H1 (cell line): Measurements from ENCODE around the gene OPN3. TPM values are rescaled to one million over a fixed set of nuclear protein-coding genes. Genes with fewer than 3 reads are reported as not detected.
A peak's percentile ranks its signal among the peaks of the same experiment; 100 is the strongest.

Experiments
- CTCF ChIA-PET: fragments of 300-600 bp; sonication (Branson Sonifier 250); formaldehyde crosslinking; loops from one replicate; lab custom pipeline; 2021; ENCODE audit not compliant: partially characterized antibody; lab: Charles Lee
- POLR2A ChIA-PET: fragments of 300-600 bp; sonication (Branson Sonifier 250); formaldehyde crosslinking; loops from one replicate; lab custom pipeline; 2021; ENCODE audit warnings: inconsistent platforms; ENCODE audit not compliant: partially characterized antibody; lab: Charles Lee
- DNase-seq, 2 experiments: peaks; one replicate each; pipeline versions ENCODE4 v3.0.0 to v3.0.0-alpha.2; 2010 to 2022; ENCODE audit warnings: low spot score in 2 of 2, low read depth in 1 of 2, mixed read lengths in 1 of 2
- FAIRE-seq: peaks from 2 replicates; lab custom pipeline; 2011; peaks lifted over from hg19 to GRCh38; lab: Jason Lieb, UNC
- H2AFZ ChIP-seq: 2 replicates; pipeline ENCODE4 v1.8.1; 2012; ENCODE audit warnings: low read length, inconsistent platforms
- H2AK5ac ChIP-seq: 2 replicates; pipeline ENCODE4 v1.6.1; 2013; ENCODE audit warnings: low read depth, low read length
- H2BK120ac ChIP-seq: replicated peaks from 2 replicates; pipeline ENCODE3; 2013; ENCODE audit warnings: low read depth, low read length, inconsistent platforms
- H2BK12ac ChIP-seq: 2 replicates; pipeline ENCODE4 v1.6.1; 2013; ENCODE audit warnings: low read depth, low read length
- H2BK15ac ChIP-seq: 2 replicates; pipeline ENCODE4 v1.6.1; 2013; ENCODE audit warnings: low read length
- H2BK20ac ChIP-seq: 2 replicates; pipeline ENCODE4 v1.6.1; 2013; ENCODE audit warnings: low read length
- H2BK5ac ChIP-seq: 2 replicates; pipeline ENCODE4 v1.6.1; 2013; ENCODE audit warnings: low read depth, low read length
- H3K14ac ChIP-seq: 2 replicates; pipeline ENCODE4 v1.6.1; 2013; ENCODE audit warnings: inconsistent platforms; ENCODE audit not compliant: insufficient read length
- H3K18ac ChIP-seq: 2 replicates; pipeline ENCODE4 v1.6.1; 2013; ENCODE audit warnings: low read length; ENCODE audit errors: extremely low read depth
- H3K23ac ChIP-seq: 2 replicates; pipeline ENCODE4 v1.6.1; 2013; ENCODE audit warnings: inconsistent platforms; ENCODE audit not compliant: insufficient read length
- H3K23me2 ChIP-seq: 2 replicates; pipeline ENCODE4 v1.6.1; 2013; ENCODE audit warnings: low read depth, low read length
- H3K27ac ChIP-seq: 2 replicates; pipeline ENCODE4 v1.6.1; 2011; ENCODE audit warnings: low read depth, low read length, inconsistent platforms
- H3K27me3 ChIP-seq, 4 experiments: replicated peaks in 1 of 4; 1 replicate in 1 of 4; 2 replicates in 3 of 4; pipeline versions ENCODE4 v1.6.1 to v1.8.1; 2011 to 2013; ENCODE audit warnings: low read length in 3 of 4, mild to moderate bottlenecking in 3 of 4, inconsistent platforms in 2 of 4, mixed read lengths in 2 of 4, moderate library complexity in 1 of 4; ENCODE audit not compliant: control insufficient read depth in 3 of 4, insufficient read depth in 3 of 4; ENCODE audit errors: extremely low read depth in 1 of 4
- H3K36me3 ChIP-seq, 4 experiments: 2 replicates each; pipeline versions ENCODE4 v1.6.1 to v1.8.1; 2011 to 2013; ENCODE audit warnings: mild to moderate bottlenecking in 4 of 4, low read length in 3 of 4, moderate library complexity in 2 of 4, control low read depth in 1 of 4, inconsistent platforms in 1 of 4; ENCODE audit not compliant: insufficient read depth in 4 of 4, control insufficient read depth in 2 of 4
- H3K4ac ChIP-seq: replicated peaks from 2 replicates; pipeline ENCODE3; 2013; ENCODE audit warnings: low read length, low read depth, mixed read lengths, inconsistent platforms; ENCODE audit not compliant: insufficient read length
- H3K4me1 ChIP-seq, 4 experiments: replicated peaks in 1 of 4; 1 replicate in 1 of 4; 2 replicates in 3 of 4; pipeline versions ENCODE4 v1.6.1 to v1.8.1; 2011 to 2013; ENCODE audit warnings: low read length in 3 of 4, inconsistent platforms in 2 of 4, mixed read lengths in 1 of 4; ENCODE audit not compliant: insufficient read depth in 4 of 4, control insufficient read depth in 3 of 4
- H3K4me2 ChIP-seq, 2 experiments: 2 replicates each; pipeline versions ENCODE4 v1.6.1 to v1.8.1; 2011 to 2013; ENCODE audit warnings: low read depth in 2 of 2, low read length in 2 of 2, control low read depth in 1 of 2, inconsistent platforms in 1 of 2, mild to moderate bottlenecking in 1 of 2; ENCODE audit not compliant: insufficient read depth in 1 of 2
- H3K4me3 ChIP-seq, 4 experiments: fragments of 200-600, 300-600 bp in 1 of 4; sonication (generic), shearing (Covaris generic), sonication (Bioruptor Twin) in 1 of 4; 2 replicates each; pipeline versions ENCODE4 v1.5.1 to v1.8.1; 2011 to 2016; ENCODE audit warnings: low read length in 4 of 4, low read depth in 3 of 4, control low read depth in 2 of 4, inconsistent platforms in 2 of 4, mild to moderate bottlenecking in 2 of 4, mixed read lengths in 1 of 4, moderate library complexity in 1 of 4; ENCODE audit not compliant: insufficient read depth in 2 of 4; ENCODE audit errors: extremely low read depth in 1 of 4
- H3K56ac ChIP-seq: replicated peaks from 2 replicates; pipeline ENCODE3; 2013; ENCODE audit warnings: low read depth, mild to moderate bottlenecking, mixed read lengths, low read length, inconsistent platforms; ENCODE audit not compliant: insufficient read length
- H3K79me1 ChIP-seq: 2 replicates; pipeline ENCODE4 v1.6.1; 2013; ENCODE audit warnings: low read depth, low read length, control low read depth
- H3K79me2 ChIP-seq, 2 experiments: 2 replicates each; pipeline versions ENCODE4 v1.6.1 to v1.8.1; 2012 to 2013; ENCODE audit warnings: low read length in 2 of 2, mild to moderate bottlenecking in 2 of 2, inconsistent platforms in 1 of 2; ENCODE audit not compliant: insufficient read depth in 2 of 2, control insufficient read depth in 1 of 2
- H3K9ac ChIP-seq, 4 experiments: replicated peaks in 1 of 4; 1 replicate in 1 of 4; 2 replicates in 3 of 4; pipeline versions ENCODE4 v1.6.1 to v1.8.1; 2011 to 2013; ENCODE audit warnings: low read depth in 3 of 4, low read length in 3 of 4, control low read depth in 2 of 4, mild to moderate bottlenecking in 2 of 4, moderate library complexity in 2 of 4, inconsistent platforms in 1 of 4; ENCODE audit errors: extremely low read depth in 1 of 4
- H3K9me3 ChIP-seq, 2 experiments: 2 replicates each; pipeline versions ENCODE4 v1.6.1 to v1.8.1; 2012 to 2013; ENCODE audit warnings: mild to moderate bottlenecking in 2 of 2, moderate library complexity in 2 of 2, control low read depth in 1 of 2, inconsistent platforms in 1 of 2, low read depth in 1 of 2, low read length in 1 of 2, mixed read lengths in 1 of 2; ENCODE audit not compliant: insufficient read depth in 2 of 2
- H4K20me1 ChIP-seq, 2 experiments: replicated peaks in 1 of 2; 2 replicates each; pipeline versions ENCODE3 to v1.8.1; 2011 to 2013; ENCODE audit warnings: inconsistent platforms in 2 of 2, low read length in 2 of 2, mild to moderate bottlenecking in 1 of 2; ENCODE audit not compliant: insufficient read depth in 2 of 2, control insufficient read depth in 1 of 2
- H4K5ac ChIP-seq: 2 replicates; pipeline ENCODE4 v1.6.1; 2013; ENCODE audit warnings: low read length, low read depth, mixed read lengths, inconsistent platforms; ENCODE audit not compliant: insufficient read length
- H4K8ac ChIP-seq: 2 replicates; pipeline ENCODE4 v1.8.0; 2013; ENCODE audit warnings: mild to moderate bottlenecking, moderate library complexity, low read length, inconsistent platforms; ENCODE audit not compliant: insufficient read depth; ENCODE audit errors: extremely low read depth
- H4K91ac ChIP-seq: replicated peaks from 2 replicates; pipeline ENCODE3; 2013; ENCODE audit warnings: low read length, mixed read lengths, inconsistent platforms; ENCODE audit not compliant: insufficient read length
- BRCA1 ChIP-seq: IDR thresholded peaks from 2 replicates; pipeline ENCODE4 v1.6.1; 2012; ENCODE audit warnings: low read depth, low read length, improper control_type of control experiment
- CBX5 ChIP-seq: fragments of 300-800, 300-1000 bp; sonication (generic); IDR thresholded peaks from 2 replicates; pipeline ENCODE4 v1.7.1; 2016; ENCODE audit warnings: antibody characterized with exemption, low read length, low read depth
- GTF2F1 ChIP-seq: IDR thresholded peaks from 2 replicates; pipeline ENCODE4 v1.6.1; 2012; ENCODE audit warnings: low read depth, low read length, improper control_type of control experiment, borderline replicate concordance
- HDAC2 ChIP-seq, 2 experiments: fragments of 300-600 bp in 1 of 2; sonication (generic) in 1 of 2; IDR thresholded peaks; 2 replicates each; pipeline ENCODE4 v1.6.1; 2011 to 2012; ENCODE audit warnings: low read depth in 2 of 2, low read length in 2 of 2, mild to moderate bottlenecking in 2 of 2, moderate library complexity in 2 of 2, borderline replicate concordance in 1 of 2, inconsistent platforms in 1 of 2
- HDAC6 ChIP-seq: IDR thresholded peaks from one replicate; pipeline ENCODE4 v1.7.1; 2012; ENCODE audit warnings: low read depth, mild to moderate bottlenecking, inconsistent platforms, low read length, moderate library complexity
- KDM4A ChIP-seq: IDR thresholded peaks from one replicate; pipeline ENCODE4 v1.7.1; 2012; ENCODE audit warnings: low read depth, mild to moderate bottlenecking, moderate library complexity, low read length, inconsistent platforms; ENCODE audit not compliant: severe bottlenecking
- RNF2 ChIP-seq: fragments of 200-900, 300-1000 bp; sonication (generic); IDR thresholded peaks from 2 replicates; pipeline ENCODE4 v1.7.1; 2016; ENCODE audit warnings: borderline replicate concordance, low read depth, mild to moderate bottlenecking, antibody characterized with exemption, low read length; ENCODE audit not compliant: poor library complexity, severe bottlenecking; ENCODE audit errors: missing control alignments
- TAF1 ChIP-seq: IDR thresholded peaks from 2 replicates; pipeline ENCODE4 v1.6.1; 2011; ENCODE audit warnings: mild to moderate bottlenecking, low read depth, low read length
- WGBS, 2 experiments: shearing (Covaris generic) in 1 of 2; methylation state at CpG; one replicate each; pipeline versions ENCODE4 v1.1.6 to v1.1.7; 2013 to 2015; ENCODE audit warnings: low lambda C conversion rate in 2 of 2, mixed read lengths in 2 of 2, inconsistent platforms in 1 of 2, low coverage in 1 of 2, missing lambda C conversion rate in 1 of 2; ENCODE audit not compliant: insufficient replicate concordance in 2 of 2, insufficient coverage in 1 of 2, insufficient read length in 1 of 2; ENCODE audit errors: extremely low coverage in 1 of 2, missing lambda C conversion rate in 1 of 2; 5-methylcytosine and 5-hydroxymethylcytosine counted together
- polyA plus RNA-seq, 7 experiments: library from polyadenylated mRNA; depleted of rRNA in 3 of 7; stranded (reverse) in 5 of 7; unstranded in 2 of 7; fragments of >200 nt in 5 of 7; fragments of 200-250 nt in 2 of 7; gene quantifications; 1 replicate in 5 of 7; 2 replicates in 1 of 7; 4 replicates in 1 of 7; pipeline versions ENCODE4 v1.2.1 to v1.2.3, GENCODE V29; 2011 to 2013; ENCODE audit warnings: missing spikeins in 2 of 7, mixed read lengths in 2 of 7
- total RNA-seq: library from RNA; stranded (reverse); fragmentation: NEBNext Ultra II Directional; extraction: Animal tissue kit (Norgen Biotek cat#: 25700); gene quantifications from 2 replicates; pipeline ENCODE4 v1.2.1, GENCODE V29; 2021

The OPN3 gene
- total and polyA plus RNA-seq, 2 of the 8 experiments (the other 6 are each of a cell fraction or from before 2014, with no cell fraction given), result 8.8 to 19.4 TPM

DNA sequence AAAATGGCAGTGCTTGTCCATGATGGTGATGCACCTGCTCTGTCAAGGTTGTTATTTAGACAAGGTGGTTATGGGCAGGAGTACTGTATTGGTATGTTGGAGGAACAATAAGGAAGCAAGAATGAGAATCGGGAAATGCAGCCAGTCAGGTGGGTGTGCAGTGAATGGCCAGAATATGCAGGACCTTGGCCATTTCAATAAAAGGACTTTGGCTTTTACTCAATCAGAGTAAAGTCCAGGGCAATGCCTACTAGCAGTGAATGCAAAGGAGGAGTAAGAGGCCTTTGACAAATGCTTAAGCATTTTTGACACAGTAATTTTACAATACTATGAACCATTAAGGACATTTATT lies 2.4 kb upstream of the OPN3 start:
- Histone ChIP-seq H2BK5ac (no peak overlapping the region), H3K23me2 (peaks cover 4% of the 10 kb centered on the region; the same call in 1 of the 2 replicates), H3K18ac (no peak overlapping the region), H3K9ac (no peak overlapping the region), H4K8ac (no peak overlapping the region), H3K27ac (no peak overlapping the region), H3K4ac (no peak overlapping the region), H4K91ac (no peak overlapping the region), H3K14ac (no peak overlapping the region), H4K5ac (no peak overlapping the region), H4K20me1 (peaks cover 0 to under 1% of the 10 kb centered on the region in 2 experiments), H2BK20ac (no peak overlapping the region), H2BK15ac (0 out of 2 replicates have a peak overlapping the region, but pooled peaks have one; percentile 72), H3K4me2 (no peak overlapping the region), H3K23ac (no peak overlapping the region), H2AK5ac (no peak overlapping the region), H3K36me3 (no peaks in the 10 kb centered on the region; a peak in 1 of 8 replicates), H2AFZ (no peak overlapping the region), H3K4me1 (peaks cover 0 to 5% (median under 1%) of the 10 kb centered on the region in 4 experiments; a peak in 5 of 7 replicates), H3K27me3 (no peaks in the 10 kb centered on the region; a peak in 1 of 7 replicates), H3K4me3 (no peak overlapping the region), H3K79me2 (peaks cover 3 to 21% of the 10 kb centered on the region in 2 experiments; a peak in 3 of 4 replicates), H3K9me3 (peaks cover 0 to 6% of the 10 kb centered on the region in 2 experiments; a peak in 1 of 4 replicates), H2BK12ac (no peak overlapping the region), H3K79me1 (peaks cover under 1% of the 10 kb centered on the region; the same call in 1 of the 2 replicates), H3K56ac (no peak overlapping the region), H2BK120ac (no peak overlapping the region)
- CTCF ChIA-PET, result interaction anchor here (0.8 kb wide), 1 partner anchor 202 kb away, joined by 3 read pairs; no protein-coding TSS in a partner anchor
- POLR2A ChIA-PET, result no interaction called here
- no peak for DNase-seq
- FAIRE-seq, result no peak
- no peak for TF ChIP-seq KDM4A
- no peak for TF ChIP-seq HDAC2 (IDR thresholded peaks at IDR 0.05; ENCODE audit: borderline replicate concordance in 1 of 2, low read depth in 2 of 2, low read length in 2 of 2)
- no peak for TF ChIP-seq CBX5
- no peak for TF ChIP-seq TAF1
- no peak for TF ChIP-seq HDAC6
- TF ChIP-seq GTF2F1, result no peak
- no peak for TF ChIP-seq BRCA1
- no peak for TF ChIP-seq RNF2
- WGBS, 2 experiments, result 93% methylated on average over 1 of the region's 1 CpG; no CpG with 5 or more reads in 1 of the 2 experiments
